Adrenal gland (tissue), 12 donors: ENCODE measurements around the gene NNT. TPM values are rescaled to one million over a fixed set of nuclear protein-coding genes. Genes with fewer than 3 reads are reported as not detected.

Source experiments
- DNase-seq, 7 donors: peaks; one replicate each; pipeline ENCODE4 v3.0.0-alpha.2; 2019 to 2020
- H3K27ac ChIP-seq, 5 donors: fragments of 200-600 bp; sonication (generic) in 4 of 5; 1 replicate in 3 of 5; 2 replicates in 2 of 5; pipeline versions ENCODE4 v1.5.1 to v1.8.0; 2016 to 2020; ENCODE audit warnings: mild to moderate bottlenecking in 1 of 5
- H3K27me3 ChIP-seq: fragments of 200-600 bp; 2 replicates; pipeline ENCODE4 v1.8.0; 2021
- H3K36me3 ChIP-seq, 2 donors: fragments of 200-600 bp; replicated peaks in 1 of 2; 1 replicate in 1 of 2; 2 replicates in 1 of 2; pipeline versions ENCODE4 v1.5.1 to v1.8.0; 2018 to 2022
- H3K4me1 ChIP-seq, 2 donors: fragments of 200-600 bp; replicated peaks in 1 of 2; 1 replicate in 1 of 2; 2 replicates in 1 of 2; pipeline versions ENCODE4 v1.5.1 to v1.8.0; 2018 to 2021
- H3K4me3 ChIP-seq, 4 donors: fragments of 200-600 bp; sonication (generic) in 3 of 4; one replicate each; pipeline ENCODE4 v1.5.1; 2016 to 2018
- H3K9me3 ChIP-seq, 3 donors: fragments of 200-600 bp; sonication (generic) in 1 of 3; replicated peaks in 1 of 3; 1 replicate in 2 of 3; 2 replicates in 1 of 3; pipeline versions ENCODE4 v1.5.1 to v1.8.0; 2016 to 2021
- CTCF ChIP-seq, 6 experiments: fragments of 450-650 bp in 4 of 6; fragments of 200-600 bp in 2 of 6; sonication (generic) in 1 of 6; IDR thresholded peaks; 1 replicate in 5 of 6; 2 replicates in 1 of 6; pipeline versions ENCODE4 v1.5.1 to v1.8.0; 2016 to 2021; ENCODE audit warnings: antibody characterized with exemption in 6 of 6, mild to moderate bottlenecking in 2 of 6, moderate library complexity in 1 of 6
- POLR2A ChIP-seq, 2 donors: fragments of 450-650 bp; IDR thresholded peaks; one replicate each; pipeline ENCODE4 v1.6.1; 2017; ENCODE audit warnings: antibody characterized with exemption in 2 of 2, mild to moderate bottlenecking in 2 of 2, moderate library complexity in 1 of 2
- WGBS, 4 donors: extraction: QIAGEN DNeasy Blood & Tissue Kit in 2 of 4; methylation state at CpG; one replicate each; pipeline versions ENCODE4 v1.1.5 to v1.1.7; 2013 to 2017; 5-methylcytosine and 5-hydroxymethylcytosine counted together
- intact Hi-C, 2 donors: fragments of 100-400 bp; cut with DNase I; formaldehyde crosslinking; loops; one replicate each; pipeline versions ENCODE4 v1.14.1 to v1.15.0; 2022 to 2023
- polyA plus RNA-seq, 3 donors: library from polyadenylated mRNA; stranded (reverse); fragments of 200-250 nt in 2 of 3; fragments of 350-450 nt in 1 of 3; fragmentation: Illumina TruSeq in 1 of 3; extraction: RNeasy Lipid Tissue Mini Kit (QIAGEN cat#74804) in 1 of 3; gene quantifications; one replicate each; pipeline ENCODE4 v1.2.3, GENCODE V29; 2013 to 2014
- total RNA-seq, 9 donors: library from RNA; depleted of rRNA in 4 of 9; stranded (reverse); fragments of >200 nt in 4 of 9; fragments of 120-200 nt in 1 of 9; fragmentation: NEBNext Ultra II Directional in 1 of 9; extraction: Animal tissue kit (Norgen Biotek cat#: 25700) in 1 of 9; gene quantifications; one replicate each; pipeline versions ENCODE4 v1.1.0 to v1.2.4, GENCODE V29; 2013 to 2023
- donor health status: healthy with polysubstance abuse.
- donor health status: Bipolar disorder and iron deficiency.
- donor health status: DM: yes; HTN: yes; CAD: no.
- donor health status: DM: no; HTN: no; CAD: no.
- donor health status: DM: no; HTN: no; CAD: no.
- donor health status: DM: yes; HTN: yes; CAD: no.

The NNT gene
- total and polyA plus RNA-seq, 12 donors: 6.9 to 104 (median 59.1) TPM

GRCh38 chr5:43750809-43751208 lies 147.8 kb downstream of the NNT start:
- 75 to 86% (median 83%) methylated on average over 2 of the region's 2 CpGs for WGBS, 4 donors
- no peaks in the 10 kb centered on the region for H3K36me3 ChIP-seq
- TF ChIP-seq POLR2A (IDR thresholded peaks at IDR 0.05): no peak
- no peak for TF ChIP-seq CTCF (IDR thresholded peaks at IDR 0.05)
- no peak overlapping the region for H3K27ac ChIP-seq
- H3K9me3 ChIP-seq: no peaks in the 10 kb centered on the region
- no peak overlapping the region for H3K4me3 ChIP-seq
- no peaks in the 10 kb centered on the region for H3K4me1 ChIP-seq
- H3K27me3 ChIP-seq: no peaks in the 10 kb centered on the region
- intact Hi-C loops: no loop called here
- DNase-seq: no peak

GRCh38 chr5:43753069-43753468 lies 150.1 kb downstream of the NNT start:
- Histone ChIP-seq H3K27me3 (no peaks in the 10 kb centered on the region), H3K4me1 (no peaks in the 10 kb centered on the region), H3K4me3 (no peak overlapping the region), H3K27ac (no peak overlapping the region), H3K9me3 (no peaks in the 10 kb centered on the region), H3K36me3 (no peaks in the 10 kb centered on the region)
- no peak for DNase-seq
- TF ChIP-seq CTCF (IDR thresholded peaks at IDR 0.05) (no peak), POLR2A (IDR thresholded peaks at IDR 0.05) (no peak)
- intact Hi-C loops: no loop called here
- WGBS, 4 donors: 80 to 83% (median 80%) methylated on average over 2 of the region's 2 CpGs

Other genes with a start within 250 kb of the NNT start
- gene CCL28, start 190.8 kb upstream of the NNT start, total RNA-seq: 1 to 10 TPM in 3 of 9 donors, under 1 TPM in 6; 0.12 to 2.4 (median 0.89) TPM
- 1 to 10 TPM; 1.1 to 2.1 (median 1.7) TPM for gene CCL28, start 190.8 kb upstream of the NNT start, polyA plus RNA-seq
- 10 to 100 TPM in 4 of 9 donors, 1 to 10 TPM in 5; 1.5 to 14.0 (median 8.4) TPM for gene TMEM267, start 119.3 kb upstream of the NNT start, total RNA-seq
- gene TMEM267, start 119.3 kb upstream of the NNT start, polyA plus RNA-seq: 10 to 100 TPM in 1 of 3 donors, 1 to 10 TPM in 2; 5.9 to 13.6 (median 7.3) TPM
- 1 to 10 TPM in 1 of 9 donors, under 1 TPM in 7, not detected in 1; 0.34 to 3.7 (median 0.66) TPM for gene C5orf34, start 88.0 kb upstream of the NNT start, total RNA-seq
- 1 to 10 TPM in 2 of 3 donors, under 1 TPM in 1; 0.37 to 1.0 (median 1.0) TPM for gene C5orf34, start 88.0 kb upstream of the NNT start, polyA plus RNA-seq
- gene PAIP1, start 46.1 kb upstream of the NNT start, total RNA-seq: 100 to 1,000 TPM in 1 of 9 donors, 10 to 100 TPM in 8; 74.3 to 262 (median 85.3) TPM
- gene PAIP1, start 46.1 kb upstream of the NNT start, polyA plus RNA-seq: 100 to 1,000 TPM in 1 of 3 donors, 10 to 100 TPM in 2; 54.8 to 122 (median 66.2) TPM